Esophagus squamous epithelium (tissue), 5 donors: ENCODE data around the gene NUBPL. TPM values are rescaled to one million over a fixed set of nuclear protein-coding genes. Genes with fewer than 3 reads are reported as not detected.
"Not testable (repeated sequence)": the region's sequence is repeated elsewhere in the genome, so short reads cannot be mapped to it uniquely, and the experiment has no call there.

Experiments
- DNase-seq: peaks from one replicate; lab custom pipeline; 2025; lab: John Stamatoyannopoulos, UW
- H3K27ac ChIP-seq, 4 donors: fragments of 200-600 bp; sonication (generic); one replicate each; pipeline ENCODE4 v1.5.1; 2016 to 2019; ENCODE audit warnings: mild to moderate bottlenecking in 1 of 4
- H3K27me3 ChIP-seq, 4 donors: fragments of 200-600 bp; sonication (generic); 1 replicate in 3 of 4; 2 replicates in 1 of 4; pipeline versions ENCODE4 v1.5.1 to v1.6.0; 2017 to 2021; ENCODE audit warnings: antibody characterized with exemption in 1 of 4
- H3K36me3 ChIP-seq, 3 donors: fragments of 200-600 bp; sonication (generic); one replicate each; pipeline ENCODE4 v1.5.1; 2016 to 2019
- H3K4me1 ChIP-seq, 3 donors: fragments of 200-600 bp; sonication (generic); one replicate each; pipeline ENCODE4 v1.5.1; 2017 to 2019
- H3K4me3 ChIP-seq, 4 donors: fragments of 200-600 bp; sonication (generic); 1 replicate in 3 of 4; 2 replicates in 1 of 4; pipeline ENCODE4 v1.5.1; 2016 to 2019; ENCODE audit warnings: mild to moderate bottlenecking in 2 of 4, moderate library complexity in 1 of 4
- H3K9me3 ChIP-seq, 3 donors: fragments of 200-600 bp; sonication (generic); one replicate each; pipeline ENCODE4 v1.5.1; 2016 to 2019
- POLR2A ChIP-seq, 4 donors: fragments of 450-650 bp; IDR thresholded peaks; one replicate each; pipeline ENCODE4 v1.6.1; 2017; ENCODE audit warnings: antibody characterized with exemption in 4 of 4, mild to moderate bottlenecking in 4 of 4, moderate library complexity in 3 of 4
- WGBS, 2 donors: methylation state at CpG; one replicate each; pipeline ENCODE4 v1.1.5; 2018; 5-methylcytosine and 5-hydroxymethylcytosine counted together
- intact Hi-C: fragments of 100-400 bp; cut with DNase I; formaldehyde crosslinking; loops from one replicate; pipeline ENCODE4 v1.15.0; 2022
- total RNA-seq, 4 donors: library from RNA; depleted of rRNA; stranded (reverse); fragments of >200 nt; gene quantifications; one replicate each; pipeline ENCODE4 v1.1.0, GENCODE V29; 2016
- TF ChIP-seq, protein P1 (sequence below), 6 experiments: fragments of 450-650 bp in 4 of 6; fragments of 200-600 bp in 2 of 6; sonication (generic) in 2 of 6; IDR thresholded peaks; one replicate each; pipeline ENCODE4 v1.5.1; 2016 to 2019; ENCODE audit warnings: antibody characterized with exemption in 6 of 6, mild to moderate bottlenecking in 4 of 6, moderate library complexity in 4 of 6
- donor health status: DM: yes; HTN: yes; CAD: no.

Gene NUBPL
- total RNA-seq, 4 donors from 2014 or later = 2.9 to 8.4 (median 6.8) TPM

DNA sequence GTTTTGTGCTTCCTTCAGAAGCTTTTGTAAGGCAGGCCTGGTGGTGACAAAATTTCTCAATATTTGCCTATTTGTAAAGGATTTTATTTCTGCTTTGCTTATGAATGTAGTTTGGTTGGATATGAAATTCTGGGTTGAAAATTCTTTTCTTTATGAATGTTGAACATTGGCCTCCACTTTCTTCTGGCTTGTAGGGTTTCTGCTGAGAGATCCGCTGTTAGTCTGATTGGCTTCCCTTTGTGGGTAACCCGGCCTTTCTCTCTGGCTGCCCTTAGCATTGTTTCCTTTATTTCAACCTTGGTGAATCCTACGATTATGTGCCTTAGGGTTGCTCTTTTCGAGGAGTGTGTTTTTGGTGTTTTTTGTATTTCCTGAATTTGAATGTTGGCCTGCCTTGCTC, 58.2 kb downstream of the NUBPL start:
- 89 to 94% methylated on average over 4 of the region's 4 CpGs for WGBS, 2 donors
- H3K27ac ChIP-seq = no peak overlapping the region
- H3K9me3 ChIP-seq = peaks cover 0 to 21% (median 4%) of the 10 kb centered on the region in 3 donors
- TF ChIP-seq, protein P1, sequence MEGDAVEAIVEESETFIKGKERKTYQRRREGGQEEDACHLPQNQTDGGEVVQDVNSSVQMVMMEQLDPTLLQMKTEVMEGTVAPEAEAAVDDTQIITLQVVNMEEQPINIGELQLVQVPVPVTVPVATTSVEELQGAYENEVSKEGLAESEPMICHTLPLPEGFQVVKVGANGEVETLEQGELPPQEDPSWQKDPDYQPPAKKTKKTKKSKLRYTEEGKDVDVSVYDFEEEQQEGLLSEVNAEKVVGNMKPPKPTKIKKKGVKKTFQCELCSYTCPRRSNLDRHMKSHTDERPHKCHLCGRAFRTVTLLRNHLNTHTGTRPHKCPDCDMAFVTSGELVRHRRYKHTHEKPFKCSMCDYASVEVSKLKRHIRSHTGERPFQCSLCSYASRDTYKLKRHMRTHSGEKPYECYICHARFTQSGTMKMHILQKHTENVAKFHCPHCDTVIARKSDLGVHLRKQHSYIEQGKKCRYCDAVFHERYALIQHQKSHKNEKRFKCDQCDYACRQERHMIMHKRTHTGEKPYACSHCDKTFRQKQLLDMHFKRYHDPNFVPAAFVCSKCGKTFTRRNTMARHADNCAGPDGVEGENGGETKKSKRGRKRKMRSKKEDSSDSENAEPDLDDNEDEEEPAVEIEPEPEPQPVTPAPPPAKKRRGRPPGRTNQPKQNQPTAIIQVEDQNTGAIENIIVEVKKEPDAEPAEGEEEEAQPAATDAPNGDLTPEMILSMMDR (IDR thresholded peaks at IDR 0.05) = no peak
- TF ChIP-seq POLR2A (IDR thresholded peaks at IDR 0.05) = no peak
- no peaks in the 10 kb centered on the region for H3K27me3 ChIP-seq
- intact Hi-C loops = no loop called here
- no peaks in the 10 kb centered on the region for H3K4me1 ChIP-seq
- DNase-seq = no peak
- H3K36me3 ChIP-seq = peaks cover 0 to 31% (median 0%) of the 10 kb centered on the region in 3 donors
- no peak overlapping the region for H3K4me3 ChIP-seq

DNA sequence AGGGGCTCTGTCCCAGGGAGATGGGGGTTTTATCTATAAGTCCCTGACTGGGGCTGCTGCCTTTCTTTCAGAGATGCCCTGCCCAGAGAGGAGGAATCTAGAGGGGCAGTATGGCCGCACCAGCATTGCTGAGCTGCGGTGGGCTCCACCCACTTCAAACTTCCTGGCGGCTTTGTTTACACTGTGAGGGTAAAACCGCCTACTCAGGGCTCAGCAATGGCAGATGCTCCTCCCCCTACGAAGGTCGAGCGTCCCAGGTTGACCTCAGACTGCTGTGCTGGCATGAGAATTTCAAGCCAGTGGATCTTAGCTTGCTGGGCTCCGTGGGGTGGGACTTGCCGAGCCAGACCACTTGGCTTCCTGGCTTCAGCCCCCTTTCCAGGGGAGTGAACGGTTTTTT, 59.7 kb downstream of the NUBPL start:
- DNase-seq, H3K27me3 ChIP-seq, H3K4me1 ChIP-seq, H3K4me3 ChIP-seq, intact Hi-C loops, H3K27ac ChIP-seq: not testable (repeated sequence)
- peaks cover 0 to 21% (median 4%) of the 10 kb centered on the region in 3 donors for H3K9me3 ChIP-seq
- WGBS, 2 donors = 96 to 100% methylated on average over 4 to 10 of the region's 10 CpGs
- H3K36me3 ChIP-seq = peaks cover 0 to 31% (median 0%) of the 10 kb centered on the region in 3 donors

DNA sequence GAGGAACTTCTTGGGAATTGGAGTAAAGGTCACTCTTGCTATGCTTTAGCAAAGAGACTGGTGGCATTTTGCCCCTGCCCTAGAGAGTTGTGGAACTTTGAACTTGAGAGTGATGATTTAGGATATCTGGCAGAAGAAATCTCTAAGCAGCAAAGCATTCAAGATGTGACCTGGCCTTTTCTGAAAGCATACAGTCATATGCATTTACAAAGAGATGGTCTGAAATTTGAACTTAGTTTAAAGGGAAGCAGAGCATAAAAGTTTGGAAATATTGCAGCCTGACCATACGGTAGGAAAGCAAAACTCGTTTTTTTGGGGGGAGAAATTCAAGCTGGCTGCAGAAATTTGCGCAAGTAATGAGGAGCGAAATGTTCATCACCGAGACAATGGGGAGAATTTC, 60.9 kb downstream of the NUBPL start:
- Histone ChIP-seq H3K27ac (no peak overlapping the region), H3K9me3 (peaks cover 0 to 21% (median 4%) of the 10 kb centered on the region in 3 donors), H3K4me1 (no peaks in the 10 kb centered on the region), H3K4me3 (no peak overlapping the region), H3K27me3 (no peaks in the 10 kb centered on the region), H3K36me3 (peaks cover 0 to 31% (median 0%) of the 10 kb centered on the region in 3 donors)
- no peak for TF ChIP-seq POLR2A (IDR thresholded peaks at IDR 0.05)
- TF ChIP-seq, protein P1 (IDR thresholded peaks at IDR 0.05) = no peak
- DNase-seq = no peak
- intact Hi-C loops = no loop called here
- 95 to 97% methylated on average over 5 of the region's 5 CpGs for WGBS, 2 donors

DNA sequence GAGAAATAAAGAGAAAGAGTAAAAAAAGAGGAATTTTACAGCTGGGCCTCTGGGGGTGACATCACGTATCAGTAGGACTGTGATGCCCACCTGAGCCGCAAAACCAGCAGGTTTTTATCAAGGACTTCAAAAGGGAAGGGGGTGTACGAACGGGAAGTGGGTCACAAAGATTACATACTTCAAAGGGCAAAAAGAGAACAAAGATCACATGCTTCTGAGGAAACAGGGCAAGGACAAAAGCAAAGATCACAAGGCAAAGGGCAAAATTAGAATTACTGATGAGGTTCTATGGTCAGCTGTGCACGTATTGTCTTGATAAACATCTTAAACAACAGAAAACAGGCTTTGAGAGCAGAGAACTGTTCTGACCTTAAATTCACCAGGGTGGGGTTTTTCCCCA, 91.7 kb downstream of the NUBPL start:
- H3K27ac ChIP-seq, H3K36me3 ChIP-seq, H3K4me1 ChIP-seq, intact Hi-C loops, H3K27me3 ChIP-seq, H3K4me3 ChIP-seq, DNase-seq: not testable (repeated sequence)
- WGBS, 2 donors = 89 to 91% methylated on average over 5 of the region's 5 CpGs
- peaks cover 0 to 21% (median 9%) of the 10 kb centered on the region in 3 donors for H3K9me3 ChIP-seq

DNA sequence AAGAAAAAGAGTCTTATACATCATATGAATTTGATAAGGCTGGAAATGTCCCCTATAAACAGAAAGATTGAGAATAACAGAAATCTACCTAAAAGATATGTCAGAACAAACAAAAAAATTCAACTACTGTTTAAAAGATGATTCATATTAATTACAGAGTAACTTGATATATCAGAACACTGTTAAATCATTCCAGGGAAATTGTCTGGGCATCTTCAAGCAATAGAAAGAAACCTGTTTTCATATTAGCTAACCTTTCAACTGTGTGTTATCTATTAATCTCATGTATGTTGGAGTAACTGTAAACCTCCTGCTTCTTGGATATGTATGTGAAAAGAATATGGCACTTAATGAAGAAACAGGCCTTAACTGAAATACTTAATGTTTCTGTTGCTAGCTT, 96.7 kb downstream of the NUBPL start:
- Histone ChIP-seq H3K27me3 (no peaks in the 10 kb centered on the region), H3K27ac (no peak overlapping the region), H3K9me3 (peaks cover 0 to 10% (median 4%) of the 10 kb centered on the region in 3 donors), H3K4me3 (no peak overlapping the region), H3K4me1 (no peaks in the 10 kb centered on the region), H3K36me3 (no peaks in the 10 kb centered on the region)
- DNase-seq = no peak
- TF ChIP-seq POLR2A (IDR thresholded peaks at IDR 0.05) = no peak
- TF ChIP-seq, protein P1 (IDR thresholded peaks at IDR 0.05) = no peak
- intact Hi-C loops = no loop called here

DNA sequence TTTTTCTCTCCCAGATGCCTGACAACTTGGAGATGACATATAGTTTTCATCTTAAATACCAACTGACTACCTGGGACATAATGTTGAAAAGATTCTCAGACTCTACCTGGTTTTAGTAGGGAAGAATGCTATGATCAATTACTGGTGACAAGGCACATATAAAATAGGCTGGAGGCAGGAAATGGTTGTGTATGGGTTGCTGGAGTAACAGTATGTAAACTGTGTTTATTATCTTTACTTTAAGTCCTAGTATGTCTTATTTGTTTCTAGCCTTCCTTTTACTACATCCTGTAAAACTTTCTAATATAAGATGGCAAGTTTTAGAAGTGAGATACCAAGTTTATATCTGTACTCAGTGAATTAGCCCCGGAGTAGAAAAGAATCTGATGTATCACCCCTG, 98.1 kb downstream of the NUBPL start:
- Histone ChIP-seq H3K4me3 (no peak overlapping the region), H3K27me3 (no peaks in the 10 kb centered on the region), H3K36me3 (no peaks in the 10 kb centered on the region), H3K9me3 (no peaks in the 10 kb centered on the region), H3K4me1 (no peaks in the 10 kb centered on the region), H3K27ac (no peak overlapping the region)
- 86 to 95% methylated on average over 1 of the region's 1 CpG for WGBS, 2 donors
- DNase-seq = no peak
- TF ChIP-seq, protein P1 (IDR thresholded peaks at IDR 0.05) = no peak
- TF ChIP-seq POLR2A (IDR thresholded peaks at IDR 0.05) = no peak
- intact Hi-C loops = no loop called here
